ENCODE measurements around the gene SLC31A1.

The SLC31A1 gene

DNA sequence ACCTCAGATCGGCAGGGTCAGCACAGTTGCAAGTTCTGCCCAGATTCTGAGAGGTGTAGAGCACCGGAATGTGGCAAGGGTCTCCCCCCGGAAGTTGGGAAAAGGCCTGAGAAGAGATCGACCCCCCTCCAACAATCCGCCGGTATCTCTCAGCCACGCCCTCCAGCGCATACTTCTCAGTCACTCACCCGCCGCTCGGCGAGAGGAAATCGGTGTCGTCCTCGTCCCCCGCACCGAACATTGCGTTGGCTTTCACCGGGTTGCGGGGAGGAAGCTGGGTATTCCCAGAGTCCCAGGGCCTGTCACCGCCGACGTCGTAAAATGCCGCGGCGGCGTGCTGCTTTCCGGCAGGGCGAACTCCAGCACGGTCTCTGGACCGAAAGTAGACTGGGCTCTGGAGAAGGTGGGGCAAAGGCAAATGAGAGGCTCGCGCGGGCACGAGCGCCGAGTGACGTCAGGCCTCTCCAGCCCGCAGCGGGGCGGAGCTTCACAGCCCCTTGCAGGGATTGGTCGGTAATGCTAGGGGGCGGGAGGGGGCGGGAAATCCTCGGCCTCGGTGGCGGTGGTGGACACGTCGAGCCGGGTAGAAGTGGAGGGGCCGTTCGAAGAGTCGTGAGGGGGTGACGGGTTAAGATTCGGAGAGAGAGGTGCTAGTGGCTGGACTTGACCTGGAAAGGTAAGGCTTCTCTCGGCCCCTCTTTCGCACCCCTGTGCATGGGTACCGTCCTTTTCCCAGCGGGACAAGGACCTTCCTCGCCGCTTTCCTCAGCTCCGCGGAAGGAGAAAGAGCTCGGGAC lies at the start of gene SLC31A1, which contains the start of gene FKBP15:
TSS of gene SLC31A1 (plus strand) at position 542 of the 797 bp plus-strand sequence. CDS start 34,605 bp downstream, outside the sequence.
TSS of gene FKBP15 (minus strand) at position 275 of the 797 bp plus-strand sequence. CDS start at position 241, 34 bp downstream.
- DNase-seq (ENCODE audit: low read depth): peak; percentile 97

DNA sequence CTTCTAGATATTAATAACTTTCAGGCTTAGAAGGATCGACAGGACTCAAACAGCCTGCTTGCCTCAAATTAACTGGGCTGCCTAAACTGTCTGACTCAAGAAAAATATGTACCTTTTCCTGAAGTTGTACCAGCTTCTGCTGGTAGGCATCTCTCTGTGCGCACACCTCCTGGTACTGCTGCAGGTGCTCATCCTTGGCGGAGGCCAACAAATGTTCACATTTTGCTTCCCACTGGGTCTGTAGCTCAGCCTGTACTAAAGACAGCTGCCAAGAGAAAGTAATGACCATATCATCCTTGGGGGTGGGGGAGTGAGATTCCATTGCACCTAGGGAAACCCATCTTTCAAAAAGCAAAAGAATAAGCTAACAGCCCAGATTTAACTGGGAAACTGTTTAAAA lies 48.0 kb upstream of the SLC31A1 start:
- no peak for DNase-seq (ENCODE audit: low read depth)

DNA sequence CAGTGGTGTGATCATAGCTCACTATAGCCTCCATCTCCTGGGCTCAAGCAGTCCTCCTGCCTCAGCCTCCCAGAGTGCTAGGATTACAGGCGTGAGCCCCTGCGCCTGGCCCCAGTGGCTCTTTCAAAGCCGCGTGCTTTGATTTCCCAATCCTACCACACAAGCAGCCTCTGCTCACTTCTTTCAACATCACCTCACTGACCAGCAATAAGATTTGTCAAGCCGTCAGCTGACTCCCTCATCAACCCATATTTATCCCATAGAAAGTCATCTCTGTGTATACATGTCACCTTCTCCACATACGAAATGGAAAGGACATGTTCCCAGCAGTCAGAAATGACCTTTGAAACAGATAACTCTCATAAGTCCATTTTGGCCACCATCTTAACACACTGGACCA lies 44.5 kb upstream of the SLC31A1 start:
- DNase-seq (ENCODE audit: low read depth): no peak

DNA sequence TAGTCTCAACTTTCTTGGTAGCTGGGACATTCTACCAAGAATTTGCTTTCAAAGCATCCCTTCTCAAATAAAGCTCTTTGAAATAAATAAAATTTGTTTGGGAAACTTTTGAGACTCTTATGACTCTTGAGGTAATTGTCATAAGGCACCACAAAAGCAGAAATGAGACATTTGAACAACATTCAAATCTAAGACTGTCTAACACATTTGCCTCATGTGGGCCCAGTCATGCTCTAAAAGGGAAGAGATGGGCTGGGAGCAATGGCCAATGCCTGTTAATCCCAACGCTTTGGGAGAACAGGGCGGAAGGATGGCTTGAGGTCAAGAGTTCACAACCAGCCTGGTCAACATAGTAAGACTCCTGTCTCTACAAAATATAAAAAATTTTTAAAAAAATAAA lies 44.1 kb upstream of the SLC31A1 start:
- DNase-seq (ENCODE audit: low read depth): no peak

DNA sequence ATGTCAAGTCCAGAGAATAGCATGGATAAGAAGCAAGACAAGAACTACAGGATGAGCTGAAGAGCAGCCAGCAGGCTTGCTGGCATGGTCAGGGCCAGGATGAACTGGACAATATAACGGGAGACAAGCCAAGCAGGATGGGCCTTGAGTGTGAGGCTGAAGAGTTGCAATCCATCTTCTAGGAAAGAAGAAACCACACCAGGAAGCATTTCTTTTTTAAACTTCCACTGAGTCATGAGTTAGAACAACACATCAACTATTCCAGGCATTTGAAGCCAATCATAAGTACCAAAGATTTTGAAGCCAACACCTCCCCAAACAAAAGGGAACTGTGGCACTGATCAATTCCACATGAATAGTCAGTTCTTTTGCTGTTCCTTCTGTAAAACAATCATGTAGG lies 43.3 kb upstream of the SLC31A1 start:
- DNase-seq (ENCODE audit: low read depth): peak; percentile 20

DNA sequence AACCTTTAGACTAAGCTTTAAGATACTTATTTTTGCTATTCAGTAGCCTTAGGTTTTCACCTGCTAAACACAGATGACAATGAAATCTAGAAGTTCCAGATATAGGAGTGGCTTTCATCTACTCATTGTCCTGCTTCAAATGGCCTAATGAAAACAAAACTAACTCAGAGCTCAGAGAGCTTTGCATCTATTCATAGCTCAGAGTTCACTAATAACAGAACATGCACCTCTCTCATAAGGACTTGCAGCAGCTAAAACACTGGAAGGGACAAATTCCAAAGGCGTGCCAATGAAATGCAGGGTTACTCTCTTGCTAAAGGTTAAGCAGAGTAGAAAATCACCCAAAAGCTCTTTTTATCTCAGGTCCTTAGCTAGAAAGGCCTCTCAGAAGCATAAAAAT lies 41.5 kb upstream of the SLC31A1 start:
- DNase-seq (ENCODE audit: low read depth): no peak

DNA sequence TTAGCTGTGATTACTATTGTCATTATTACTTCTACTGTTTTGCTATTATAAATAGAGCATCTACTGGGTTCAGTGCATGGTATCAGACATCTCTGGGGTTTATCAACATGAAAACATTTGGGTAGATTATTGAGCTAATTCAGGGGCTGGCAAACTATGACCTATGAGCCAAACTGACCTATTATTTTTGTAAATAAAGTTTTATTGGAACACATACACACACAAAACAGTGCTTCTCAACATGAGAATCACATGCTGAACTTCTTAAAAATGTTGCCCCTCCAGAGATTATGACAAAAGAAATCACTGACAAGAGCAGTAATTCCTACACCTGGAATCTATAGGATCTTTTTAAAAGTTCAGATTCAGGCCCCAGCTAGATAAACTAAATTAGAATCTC lies 40.2 kb upstream of the SLC31A1 start:
- DNase-seq (ENCODE audit: low read depth): no peak

DNA sequence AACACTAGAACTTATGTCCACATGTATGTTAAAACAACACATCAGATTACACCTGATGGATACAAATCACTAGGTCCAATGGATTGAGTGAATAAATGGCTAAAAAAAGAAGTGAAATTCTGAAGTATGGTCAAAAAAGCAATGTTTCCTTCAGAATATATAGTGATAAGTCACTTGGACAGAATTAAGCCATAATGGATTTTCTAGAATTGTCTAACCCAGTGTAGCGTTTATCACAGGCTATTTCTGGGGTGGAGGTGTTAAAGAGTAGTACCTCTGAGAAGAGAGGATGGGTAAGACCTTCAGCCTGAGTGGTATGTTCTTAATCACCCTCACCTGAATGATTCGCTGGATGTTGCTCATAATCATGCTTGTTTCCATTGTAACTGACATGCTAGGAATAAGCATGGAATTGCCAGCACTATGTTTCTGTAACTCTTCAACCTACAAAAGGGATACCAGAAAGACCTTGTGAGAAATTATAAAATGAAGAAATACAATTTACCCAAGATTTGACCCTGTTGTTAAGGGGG lies 37.3 kb upstream of the SLC31A1 start:
- DNase-seq (ENCODE audit: low read depth): no peak

DNA sequence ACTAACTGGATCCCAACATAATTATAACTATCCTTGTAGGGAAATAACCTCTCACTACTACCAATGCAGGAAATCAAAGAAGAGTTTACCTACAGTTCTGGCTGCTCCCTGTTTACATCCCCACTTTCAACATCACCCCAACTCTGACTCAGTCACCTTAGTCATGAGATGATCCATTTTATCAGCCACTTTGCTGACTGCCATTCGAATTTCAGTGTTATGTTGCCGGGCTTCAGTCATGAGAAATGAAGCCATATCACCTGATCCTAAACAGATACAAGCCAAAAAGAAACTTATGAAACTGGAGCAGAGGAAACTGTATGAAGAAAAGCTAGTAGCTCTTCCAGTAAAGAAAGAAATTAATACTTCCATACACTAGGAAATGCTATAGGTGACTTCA lies 36.8 kb upstream of the SLC31A1 start:
- no peak for DNase-seq (ENCODE audit: low read depth)

DNA sequence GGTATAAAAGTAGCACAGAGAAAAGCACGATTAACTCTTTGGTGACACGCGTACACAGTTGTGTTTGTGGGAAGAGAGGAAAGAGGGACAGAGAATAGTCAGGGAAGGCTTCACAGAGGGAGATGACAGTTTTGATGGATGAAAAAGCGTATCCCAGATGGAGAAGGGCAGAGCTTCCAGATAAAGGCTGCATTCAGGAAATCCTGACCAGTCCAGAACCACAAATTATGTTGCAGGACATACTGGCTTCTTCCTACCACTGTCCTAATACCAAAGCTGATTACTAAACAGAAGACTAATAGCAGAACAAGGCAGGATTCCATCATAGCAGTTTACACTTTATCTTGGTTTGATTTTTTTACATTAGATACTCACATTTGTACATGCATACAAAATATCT lies 36.1 kb upstream of the SLC31A1 start:
- DNase-seq (ENCODE audit: low read depth): no peak

DNA sequence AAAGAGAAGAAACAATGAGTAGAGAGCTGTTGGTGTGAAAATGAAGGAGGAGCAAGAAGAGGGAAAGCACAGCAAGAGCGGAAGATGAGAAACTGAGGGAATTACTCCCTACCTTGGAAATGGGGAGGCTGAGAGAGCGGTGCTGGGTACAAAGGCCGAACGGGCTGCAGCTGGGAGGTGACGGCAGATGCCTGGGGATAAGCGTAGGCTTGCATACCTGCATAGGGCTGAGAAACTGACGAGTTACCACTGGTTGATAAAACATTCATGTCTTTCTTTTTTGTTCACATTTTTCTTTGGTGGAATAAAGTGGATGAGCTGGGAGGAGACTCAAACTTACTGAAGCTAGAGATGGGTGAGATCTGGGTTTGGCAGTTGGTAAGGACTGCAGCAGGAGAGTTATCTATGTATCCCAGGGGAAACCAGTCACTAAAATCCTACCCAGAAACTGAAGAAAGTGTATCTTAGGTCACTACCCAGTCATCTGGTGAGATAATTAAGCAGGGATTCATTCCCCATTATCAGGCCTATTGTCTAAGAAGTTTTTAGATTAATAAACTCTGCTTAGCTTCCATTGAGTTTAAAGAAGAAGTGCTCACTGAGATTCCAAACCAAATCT lies 35.1 kb upstream of the SLC31A1 start:
- no peak for DNase-seq (ENCODE audit: low read depth)

DNA sequence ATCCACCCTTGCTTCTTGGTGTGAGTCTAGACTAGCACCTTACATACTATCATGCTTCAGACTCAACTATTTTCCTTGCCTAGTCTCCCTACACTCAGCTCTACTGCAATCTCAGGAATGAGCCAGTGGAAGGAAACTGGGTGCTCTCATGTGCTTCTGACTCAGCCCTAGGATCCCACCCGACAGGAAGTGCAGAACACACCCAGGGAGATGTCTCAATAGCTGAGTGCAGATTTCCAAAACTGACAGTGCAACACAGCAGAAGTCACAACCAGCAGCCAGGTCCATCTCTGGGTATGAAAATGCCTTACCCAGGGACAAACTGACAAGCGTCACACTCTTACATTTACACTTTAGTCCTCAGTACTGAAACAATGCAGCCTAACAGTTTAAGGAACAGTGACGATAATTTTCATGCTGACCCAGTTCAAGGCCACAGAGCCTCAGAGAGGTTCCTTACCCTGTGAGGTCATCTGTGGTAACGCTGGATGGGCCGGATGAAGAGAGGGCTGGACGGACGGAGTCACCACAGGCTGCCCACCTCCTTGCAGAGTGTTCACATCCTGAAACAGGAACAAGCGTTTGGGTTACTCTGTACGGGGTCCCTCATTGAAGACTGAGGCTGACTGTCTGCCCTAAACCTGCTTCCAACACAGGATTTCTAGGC lies 33.3 kb upstream of the SLC31A1 start:
- peak; percentile 85 for DNase-seq (ENCODE audit: low read depth)

DNA sequence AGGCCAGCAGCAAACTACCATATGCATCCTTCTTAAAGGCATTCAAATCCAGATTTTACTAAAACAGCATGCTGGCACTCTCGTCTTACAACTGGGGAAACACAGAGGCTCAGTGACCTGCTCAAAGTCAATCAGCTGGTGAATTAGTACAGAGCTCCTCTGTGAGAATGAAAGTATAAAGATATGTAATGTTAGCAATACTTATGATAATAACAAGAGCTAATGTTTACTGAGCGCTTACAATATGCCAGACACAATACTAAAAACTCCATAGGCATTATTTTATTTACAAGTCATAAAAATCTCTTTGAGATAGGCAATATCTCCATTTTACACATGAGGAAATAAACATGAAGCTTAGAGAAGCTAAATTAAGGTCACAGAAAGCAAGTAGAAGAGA lies 28.9 kb upstream of the SLC31A1 start:
- no peak for DNase-seq (ENCODE audit: low read depth)

DNA sequence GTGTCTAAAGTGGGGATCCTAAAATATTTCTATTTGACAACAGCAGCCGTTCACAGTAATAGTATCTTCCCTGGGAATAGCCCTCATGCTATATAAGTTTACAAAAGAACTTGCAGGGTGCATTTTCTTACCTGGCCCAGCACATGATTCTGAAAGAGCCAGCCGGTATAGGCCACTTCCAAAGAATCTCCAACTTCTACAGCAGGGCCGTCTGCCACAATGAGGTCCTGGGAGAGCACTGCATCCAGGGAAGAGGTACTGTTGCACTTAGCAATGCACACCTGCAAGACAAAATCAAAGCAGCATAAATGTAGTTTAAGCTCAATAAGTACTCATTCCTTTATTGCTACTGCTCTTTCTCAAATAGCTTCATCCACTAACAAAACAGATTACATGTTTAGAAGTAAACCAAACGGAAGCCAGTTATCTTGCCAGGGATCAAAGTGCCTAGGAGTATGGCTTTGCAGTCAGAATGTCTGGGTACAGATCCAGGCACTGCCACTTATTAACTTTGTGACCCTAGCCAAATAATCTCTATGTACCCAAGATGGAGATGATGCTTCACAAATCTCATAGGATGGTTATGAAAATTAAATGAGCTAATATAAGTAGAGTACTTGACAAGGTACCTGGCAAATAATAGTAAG lies 21.5 kb upstream of the SLC31A1 start:
- no peak for DNase-seq (ENCODE audit: low read depth)

DNA sequence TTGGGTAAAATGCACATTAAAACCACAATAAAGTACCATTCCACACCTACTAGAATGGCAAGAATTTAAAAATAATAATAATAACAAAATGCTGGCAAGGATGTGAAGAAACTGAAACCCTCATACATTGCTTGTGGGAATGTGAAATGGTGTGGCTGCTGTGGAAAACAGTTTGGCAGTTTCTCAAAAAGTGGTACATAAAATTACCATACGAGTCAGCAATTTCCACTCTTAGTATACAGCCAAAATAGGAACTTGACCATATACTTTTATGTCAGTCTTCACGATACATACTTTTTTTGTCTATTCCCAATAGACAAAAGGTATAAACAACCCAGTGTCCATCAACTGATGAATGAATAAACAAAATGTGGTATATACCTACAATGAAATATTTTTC lies 15.9 kb upstream of the SLC31A1 start:
- DNase-seq (ENCODE audit: low read depth): no peak

DNA sequence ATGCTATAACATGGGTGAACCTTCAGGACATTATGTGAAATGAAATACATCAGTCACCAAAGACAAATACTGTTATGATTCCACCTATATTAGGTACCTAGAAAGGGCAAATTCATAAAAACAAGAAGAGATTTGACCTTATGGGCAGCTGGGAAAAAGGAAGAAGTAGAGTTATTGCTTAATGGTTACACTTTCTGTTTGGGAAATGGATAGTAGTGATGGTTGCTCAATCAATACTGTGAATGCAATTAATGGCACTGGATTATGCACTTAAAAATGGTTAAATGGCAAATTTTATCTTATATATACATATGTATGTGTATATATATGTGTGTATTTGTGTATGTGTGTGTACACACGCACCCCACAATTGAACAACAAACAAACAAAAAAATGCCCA lies 15.5 kb upstream of the SLC31A1 start:
- no peak for DNase-seq (ENCODE audit: low read depth)

DNA sequence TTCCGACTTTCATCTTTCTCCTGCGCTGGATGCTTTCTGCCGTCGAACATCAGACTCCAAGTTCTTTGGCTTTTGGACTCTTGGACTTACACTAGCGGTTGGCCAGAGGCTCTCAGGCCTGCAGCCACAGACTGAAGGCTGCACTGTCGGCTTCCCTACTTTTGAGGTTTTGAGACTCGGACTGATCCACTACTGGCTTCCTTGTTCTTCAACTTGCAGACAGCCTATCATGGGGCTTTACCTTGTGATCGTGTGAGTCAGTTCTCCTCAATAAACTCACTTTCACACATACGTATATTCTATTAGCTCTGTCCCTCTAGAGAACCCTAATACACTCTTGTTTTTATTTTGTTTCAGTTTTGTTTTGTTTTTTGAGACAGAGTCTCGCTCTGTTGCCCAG lies 10.5 kb upstream of the SLC31A1 start:
- no peak for DNase-seq (ENCODE audit: low read depth)

DNA sequence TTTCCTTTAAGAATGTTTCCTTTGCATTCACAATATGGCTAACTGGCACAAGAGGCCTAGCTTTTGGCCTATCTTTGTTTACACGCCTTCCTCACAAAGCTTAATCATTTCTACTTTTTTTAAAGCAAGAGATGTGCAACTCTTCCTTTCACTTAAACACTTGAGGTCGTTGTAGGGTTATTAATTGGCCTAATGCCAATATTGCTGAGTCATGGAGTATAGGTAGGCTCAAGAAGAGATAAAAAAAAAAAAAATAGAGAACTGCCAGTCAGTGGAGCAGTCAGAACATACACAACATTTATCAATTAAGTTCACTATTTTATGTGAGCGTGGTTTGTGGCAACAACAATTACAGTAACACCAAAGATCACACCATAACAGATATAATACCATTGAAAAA lies 6.2 kb upstream of the SLC31A1 start:
- DNase-seq (ENCODE audit: low read depth): no peak

DNA sequence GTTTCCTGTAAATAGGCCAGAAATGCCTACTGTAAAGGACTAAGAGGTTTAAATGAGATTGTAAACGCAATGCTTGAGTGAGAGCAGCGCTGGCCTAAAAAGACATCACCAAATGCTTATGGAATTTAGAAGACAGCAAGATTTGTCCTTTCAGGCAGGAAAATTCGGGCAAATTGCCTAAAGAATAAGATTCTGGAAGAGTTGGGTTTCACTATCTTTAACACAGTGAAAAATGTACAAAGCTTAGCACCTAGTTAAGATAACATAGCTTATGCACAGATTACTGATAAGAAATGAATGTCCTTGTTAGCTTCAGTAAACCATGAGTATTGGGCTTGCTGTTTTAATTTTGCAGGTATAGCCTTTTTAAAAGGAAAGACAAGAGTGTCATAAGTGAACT lies 4.9 kb upstream of the SLC31A1 start:
- no peak for DNase-seq (ENCODE audit: low read depth)

DNA sequence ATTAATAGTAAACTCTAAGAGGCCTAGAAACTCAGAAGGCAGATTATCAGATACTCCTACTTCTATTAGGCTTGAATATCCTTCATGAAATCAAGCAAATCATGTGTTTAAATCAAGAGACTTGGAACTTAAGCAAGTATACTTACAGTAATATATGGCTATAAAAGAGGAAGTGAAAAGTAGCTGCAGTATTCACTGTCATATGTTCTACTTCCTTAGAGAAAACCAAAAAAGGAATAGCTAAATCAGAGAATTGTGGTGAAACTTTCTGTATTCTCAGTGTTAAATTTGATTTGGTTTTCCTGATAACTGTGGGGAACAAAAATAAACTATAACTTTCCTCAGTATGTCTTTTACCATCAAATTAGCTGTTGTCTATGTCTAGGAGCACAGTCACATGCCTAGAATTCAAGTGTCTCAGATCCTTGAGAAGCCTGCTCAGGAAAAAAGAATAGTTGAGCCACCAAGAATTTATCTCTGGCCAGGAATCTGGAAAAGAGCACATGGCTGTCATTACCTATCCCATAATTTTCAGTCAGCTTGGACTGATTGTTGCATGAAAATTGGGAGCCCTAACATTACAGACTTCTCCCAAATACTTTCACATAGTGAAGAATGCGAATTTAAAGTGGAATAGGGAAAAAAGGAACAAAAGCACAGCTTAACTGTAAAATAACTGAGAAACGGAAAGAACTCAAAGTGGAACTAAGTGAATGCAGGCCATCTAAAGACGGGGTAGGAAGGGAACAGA lies 2.0 kb upstream of the SLC31A1 start:
- DNase-seq (ENCODE audit: low read depth): no peak

DNA sequence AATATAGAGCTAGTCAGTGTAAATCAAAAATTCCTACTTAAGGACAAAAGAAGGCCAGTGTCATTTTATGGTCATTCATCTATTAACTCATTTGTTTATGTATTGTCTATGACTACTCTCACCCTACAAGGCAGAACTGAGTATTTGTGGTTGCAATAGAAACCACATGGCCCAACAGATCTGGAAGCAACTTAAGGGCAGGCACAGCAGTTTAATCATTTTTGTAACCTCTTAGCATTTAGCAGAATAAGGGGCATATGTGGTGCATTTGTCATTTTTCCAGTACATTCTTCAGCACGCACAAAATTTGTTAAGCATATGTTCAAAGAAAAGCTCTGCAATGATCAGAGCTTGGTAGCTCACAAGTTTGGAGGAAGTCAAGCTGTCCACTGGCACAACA lies 1.4 kb upstream of the SLC31A1 start:
- DNase-seq (ENCODE audit: low read depth): peak; percentile 64

Measured in GM04504 (cell line).